ENCODE data around the gene AGTRAP. TPM values are rescaled to one million over a fixed set of nuclear protein-coding genes. Genes with fewer than 3 reads are reported as not detected.

AGTRAP gene
- total RNA-seq, 1 donor from 2014 or later, result 64.5 TPM

DNA sequence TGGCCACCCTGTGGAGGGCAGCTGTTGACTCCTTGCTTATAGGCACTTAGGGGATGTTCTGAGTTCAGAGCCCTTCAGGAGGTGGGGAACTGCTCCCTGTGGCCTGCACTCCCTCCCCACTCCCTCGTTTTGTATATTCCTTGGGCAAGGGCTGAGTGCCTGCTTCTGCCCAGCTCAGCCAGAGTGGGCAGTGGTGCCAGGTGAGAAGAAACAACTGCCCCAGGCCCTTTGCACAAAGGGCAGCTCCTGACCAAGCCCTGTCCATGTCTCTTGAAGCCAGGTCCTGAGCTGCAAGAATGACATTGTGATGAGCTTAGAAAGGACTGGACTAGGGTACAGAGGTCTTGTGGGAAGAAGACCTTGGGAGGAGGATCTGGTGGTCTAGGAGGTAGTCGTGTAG, 2.2 kb downstream of the AGTRAP start:
- TF ChIP-seq, protein P1, sequence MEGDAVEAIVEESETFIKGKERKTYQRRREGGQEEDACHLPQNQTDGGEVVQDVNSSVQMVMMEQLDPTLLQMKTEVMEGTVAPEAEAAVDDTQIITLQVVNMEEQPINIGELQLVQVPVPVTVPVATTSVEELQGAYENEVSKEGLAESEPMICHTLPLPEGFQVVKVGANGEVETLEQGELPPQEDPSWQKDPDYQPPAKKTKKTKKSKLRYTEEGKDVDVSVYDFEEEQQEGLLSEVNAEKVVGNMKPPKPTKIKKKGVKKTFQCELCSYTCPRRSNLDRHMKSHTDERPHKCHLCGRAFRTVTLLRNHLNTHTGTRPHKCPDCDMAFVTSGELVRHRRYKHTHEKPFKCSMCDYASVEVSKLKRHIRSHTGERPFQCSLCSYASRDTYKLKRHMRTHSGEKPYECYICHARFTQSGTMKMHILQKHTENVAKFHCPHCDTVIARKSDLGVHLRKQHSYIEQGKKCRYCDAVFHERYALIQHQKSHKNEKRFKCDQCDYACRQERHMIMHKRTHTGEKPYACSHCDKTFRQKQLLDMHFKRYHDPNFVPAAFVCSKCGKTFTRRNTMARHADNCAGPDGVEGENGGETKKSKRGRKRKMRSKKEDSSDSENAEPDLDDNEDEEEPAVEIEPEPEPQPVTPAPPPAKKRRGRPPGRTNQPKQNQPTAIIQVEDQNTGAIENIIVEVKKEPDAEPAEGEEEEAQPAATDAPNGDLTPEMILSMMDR (IDR thresholded peaks at IDR 0.05), result no peak
- Histone ChIP-seq H3K27me3 (ENCODE audit: low read depth) (no peaks in the 10 kb centered on the region), H3K27ac (peak overlapping the region; percentile 91), H3K36me3 (no peaks in the 10 kb centered on the region), H3K9me3 (no peaks in the 10 kb centered on the region), H3K4me3 (no peak overlapping the region), H3K4me1 (peaks cover 62% of the 10 kb centered on the region)
- DNase-seq, result no peak
- ATAC-seq, result no peak
- intact Hi-C loops (cut with DNase I), result no loop called here

DNA sequence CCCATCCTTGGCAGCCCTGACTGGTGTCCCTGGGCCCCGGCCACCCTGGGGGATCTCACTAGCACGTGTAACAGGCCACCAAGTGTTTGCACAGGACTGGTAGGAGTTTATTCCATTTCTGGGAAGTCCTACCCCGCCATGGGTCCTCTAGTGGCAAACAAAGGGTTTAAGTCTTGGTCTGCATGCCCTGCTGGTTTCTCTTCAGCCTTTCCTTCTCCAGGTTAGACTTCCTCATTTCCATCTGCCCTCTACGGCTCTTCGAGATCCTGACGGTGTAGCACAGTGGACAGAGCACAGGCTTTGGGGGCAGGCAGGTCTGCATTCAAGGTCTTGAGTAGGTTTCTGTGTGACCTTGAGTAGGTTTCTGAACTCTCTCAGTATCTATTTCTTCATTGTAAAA, 2.8 kb downstream of the AGTRAP start:
- no peak overlapping the region for H3K4me3 ChIP-seq
- peaks cover 3% of the 10 kb centered on the region for H3K36me3 ChIP-seq
- no peaks in the 10 kb centered on the region for H3K9me3 ChIP-seq
- DNase-seq, result no peak
- intact Hi-C loops (cut with DNase I), result no loop called here
- no peak for ATAC-seq
- TF ChIP-seq, protein P1 (IDR thresholded peaks at IDR 0.05), result no peak
- peaks cover 59% of the 10 kb centered on the region for H3K4me1 ChIP-seq
- H3K27me3 ChIP-seq (ENCODE audit: low read depth), result no peaks in the 10 kb centered on the region
- H3K27ac ChIP-seq, result peak overlapping the region; percentile 18

DNA sequence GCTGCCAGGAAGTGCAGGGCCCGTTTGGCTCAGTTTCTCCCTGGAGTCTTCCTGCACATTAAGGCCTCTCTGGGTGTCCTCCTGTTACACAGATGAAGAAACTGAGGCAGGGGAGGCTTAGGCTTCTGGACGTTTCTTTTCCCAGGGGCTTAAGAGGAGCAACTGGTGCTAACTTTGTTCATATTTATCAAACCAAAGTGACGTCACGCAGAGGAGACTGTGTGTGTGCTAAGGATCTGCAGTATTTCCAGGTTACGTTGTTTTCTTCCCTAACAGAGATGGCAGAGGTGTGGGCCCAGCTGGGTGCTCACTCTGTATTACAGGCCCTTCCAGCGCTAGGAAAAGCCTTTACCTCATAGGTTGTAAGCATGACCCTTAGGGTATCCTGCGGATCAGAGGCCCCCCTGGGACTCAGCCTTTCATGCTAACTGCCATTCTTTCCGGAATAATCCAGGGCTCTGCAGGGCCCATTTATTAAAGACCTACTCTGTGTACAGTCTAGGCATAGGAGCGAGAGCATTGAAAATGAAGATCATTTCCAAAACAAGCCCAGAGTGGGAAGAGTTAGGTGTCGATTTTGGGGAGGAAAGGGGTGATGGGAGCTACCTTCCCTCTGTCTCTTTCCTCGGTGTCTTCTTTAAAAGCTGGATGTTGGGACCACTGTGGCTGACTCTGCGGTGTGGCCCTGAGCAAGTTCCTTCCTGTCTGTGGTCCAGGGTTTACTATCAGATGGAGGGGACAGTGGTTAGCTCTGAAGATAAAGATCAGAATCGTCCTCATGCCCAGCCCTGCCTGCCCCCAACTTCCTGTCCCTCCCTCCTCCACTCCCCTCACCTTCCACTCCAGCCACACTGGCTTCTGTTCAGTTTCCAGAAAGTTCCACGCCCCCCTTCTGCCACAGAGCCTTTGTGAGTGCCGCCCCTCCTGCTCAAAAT, 4.6 kb downstream of the AGTRAP start:
- peak overlapping the region; percentile 27 for H3K27ac ChIP-seq

DNA sequence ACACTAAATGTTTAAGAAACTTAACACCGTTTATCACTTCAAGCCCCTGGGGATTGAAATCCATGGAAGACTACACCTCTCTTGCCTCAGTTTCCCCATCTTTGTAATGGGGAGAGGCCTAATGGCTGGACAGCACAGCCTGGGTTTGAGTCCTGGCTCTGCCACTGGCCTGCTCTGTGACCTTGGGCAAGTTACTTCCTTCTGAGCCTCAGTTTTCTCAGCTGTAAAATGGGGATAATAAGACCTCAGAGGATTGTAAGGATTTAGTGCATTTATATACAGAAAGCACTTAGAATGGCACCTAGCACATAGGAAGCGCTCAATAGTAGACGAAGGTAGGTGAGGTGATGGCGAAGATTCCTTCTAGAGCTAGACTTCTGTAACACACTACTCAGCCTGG, 5.5 kb downstream of the AGTRAP start:
- Histone ChIP-seq H3K27ac (no peak overlapping the region), H3K4me1 (peaks cover 46% of the 10 kb centered on the region), H3K9me3 (no peaks in the 10 kb centered on the region), H3K36me3 (peaks cover 22% of the 10 kb centered on the region), H3K4me3 (no peak overlapping the region), H3K27me3 (ENCODE audit: low read depth) (no peaks in the 10 kb centered on the region)
- intact Hi-C loops (cut with DNase I), result no loop called here
- TF ChIP-seq, protein P1 (IDR thresholded peaks at IDR 0.05), result no peak
- no peak for DNase-seq
- no peak for ATAC-seq

More for the DNA sequence above, 4.6 kb downstream of the AGTRAP start:
- TF ChIP-seq, protein P1 (IDR thresholded peaks at IDR 0.05), result no peak
- Histone ChIP-seq H3K27me3 (ENCODE audit: low read depth) (no peaks in the 10 kb centered on the region), H3K36me3 (peaks cover 13% of the 10 kb centered on the region), H3K4me3 (no peak overlapping the region), H3K9me3 (no peaks in the 10 kb centered on the region), H3K4me1 (peaks cover 49% of the 10 kb centered on the region)
- ATAC-seq (no peak), DNase-seq (no peak)
- intact Hi-C loops (cut with DNase I), result no loop called here

DNA sequence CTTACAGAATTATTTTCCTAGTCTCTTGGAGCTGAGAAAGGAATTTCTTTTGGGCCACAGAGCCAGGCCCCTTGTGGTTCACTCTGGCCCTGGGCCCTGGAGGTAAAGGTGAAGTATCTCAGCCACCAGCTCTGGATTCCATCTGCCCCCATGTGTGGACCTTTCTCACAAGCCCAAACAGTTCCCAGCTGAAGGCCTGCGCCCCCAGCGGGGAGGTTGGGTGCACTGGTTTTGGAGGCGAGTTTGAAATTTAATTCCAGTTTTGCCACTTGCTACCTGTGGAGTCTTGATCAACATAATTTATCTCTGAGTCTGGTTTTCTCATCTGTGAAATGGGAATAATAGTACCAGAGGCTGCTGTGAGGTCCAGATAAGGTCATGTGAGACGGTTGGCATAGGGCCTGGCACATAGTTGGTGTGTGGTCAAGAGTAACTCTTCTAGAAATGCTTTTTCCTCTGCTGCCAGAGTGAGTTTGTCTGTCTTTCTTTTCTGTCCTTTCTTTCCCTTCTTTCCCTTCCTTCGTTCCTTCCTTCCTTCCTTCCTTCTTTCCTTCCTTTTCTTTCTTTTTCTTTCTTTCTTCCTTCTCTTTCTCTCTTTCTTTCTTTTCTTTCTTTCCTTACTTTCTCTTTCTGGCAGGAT, 6.1 kb downstream of the AGTRAP start:
- Histone ChIP-seq H3K36me3 (peaks cover 28% of the 10 kb centered on the region), H3K27me3 (ENCODE audit: low read depth) (no peaks in the 10 kb centered on the region), H3K4me1 (peaks cover 43% of the 10 kb centered on the region), H3K4me3 (no peak overlapping the region), H3K9me3 (no peaks in the 10 kb centered on the region), H3K27ac (no peak overlapping the region)
- ATAC-seq, result no peak
- intact Hi-C loops (cut with DNase I), result no loop called here
- TF ChIP-seq, protein P1 (IDR thresholded peaks at IDR 0.05), result no peak
- no peak for DNase-seq

All from lower lobe of right lung (tissue), 2 donors.